ENCODE measurements around the gene MAP2.

The MAP2 gene

GRCh38 chr2:209640358-209640757 lies 216.5 kb downstream of the MAP2 start:
- DNase-seq (ENCODE audit: insufficient read length, low spot score) (no peak), FAIRE-seq (no peak)

GRCh38 chr2:209642146-209642820 lies 218.4 kb downstream of the MAP2 start:
- FAIRE-seq: no peak
- no peak for DNase-seq (ENCODE audit: insufficient read length, low spot score)

- FAIRE-seq (no peak), DNase-seq (ENCODE audit: insufficient read length, low spot score) (no peak)
Measured at GRCh38 chr2:209644842-209645241, 221.0 kb downstream of the MAP2 start.

DNA sequence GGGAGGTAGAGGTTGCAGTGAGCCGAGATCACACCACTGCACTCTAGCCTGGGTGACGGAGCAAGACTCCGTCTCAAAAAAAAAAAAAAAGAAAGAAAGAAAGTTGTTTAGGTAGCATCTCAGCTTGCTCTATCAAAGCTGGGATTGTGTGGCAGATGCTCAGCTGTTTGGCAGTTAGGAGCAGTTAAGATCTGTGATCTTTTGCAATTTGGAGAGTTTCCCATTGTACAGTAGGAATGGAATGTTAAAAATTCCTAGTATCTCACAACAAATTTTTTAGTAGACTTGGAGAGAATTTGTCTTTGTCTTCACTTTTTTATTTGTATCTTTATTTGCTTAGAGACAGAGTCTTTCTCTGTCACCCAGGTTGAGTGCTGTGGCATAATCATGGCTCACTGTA lies 224.9 kb downstream of the MAP2 start:
- DNase-seq (ENCODE audit: insufficient read length, low spot score): no peak
- no peak for FAIRE-seq

- FAIRE-seq: no peak
Measured at GRCh38 chr2:209653134-209653533, 229.3 kb downstream of the MAP2 start.

GRCh38 chr2:209661286-209661894 lies 237.5 kb downstream of the MAP2 start:
- FAIRE-seq (no peak), DNase-seq (ENCODE audit: insufficient read length, low spot score) (no peak)

More at GRCh38 chr2:209653134-209653533, 229.3 kb downstream of the MAP2 start:
- DNase-seq (ENCODE audit: insufficient read length, low spot score): no peak

DNA sequence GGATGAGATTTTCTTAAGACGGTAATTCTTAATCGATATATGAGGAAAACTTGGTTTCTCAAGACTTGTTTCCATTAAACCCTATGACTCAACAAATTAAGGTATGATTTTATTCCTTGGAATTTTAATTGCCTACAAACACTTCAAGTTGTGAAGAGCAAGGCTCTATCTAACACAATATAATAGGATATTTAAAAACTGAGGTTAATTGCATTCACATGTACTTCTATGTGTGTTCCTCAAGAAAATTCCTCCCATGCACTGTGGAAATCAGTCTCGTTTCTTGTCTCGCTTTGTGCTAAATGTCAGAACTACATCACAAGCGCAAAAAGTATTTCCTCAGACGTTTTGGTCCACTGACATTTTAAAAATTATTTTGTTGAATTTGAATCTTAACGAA lies 238.2 kb downstream of the MAP2 start:
- no peak for FAIRE-seq
- no peak for DNase-seq (ENCODE audit: insufficient read length, low spot score)

GRCh38 chr2:209663139-209663538 lies 239.3 kb downstream of the MAP2 start:
- no peak for DNase-seq (ENCODE audit: insufficient read length, low spot score)

GRCh38 chr2:209663656-209664055 lies 239.8 kb downstream of the MAP2 start:
- DNase-seq (ENCODE audit: insufficient read length, low spot score) (no peak), FAIRE-seq (no peak)

More at GRCh38 chr2:209663139-209663538, 239.3 kb downstream of the MAP2 start:
- FAIRE-seq: no peak

DNA sequence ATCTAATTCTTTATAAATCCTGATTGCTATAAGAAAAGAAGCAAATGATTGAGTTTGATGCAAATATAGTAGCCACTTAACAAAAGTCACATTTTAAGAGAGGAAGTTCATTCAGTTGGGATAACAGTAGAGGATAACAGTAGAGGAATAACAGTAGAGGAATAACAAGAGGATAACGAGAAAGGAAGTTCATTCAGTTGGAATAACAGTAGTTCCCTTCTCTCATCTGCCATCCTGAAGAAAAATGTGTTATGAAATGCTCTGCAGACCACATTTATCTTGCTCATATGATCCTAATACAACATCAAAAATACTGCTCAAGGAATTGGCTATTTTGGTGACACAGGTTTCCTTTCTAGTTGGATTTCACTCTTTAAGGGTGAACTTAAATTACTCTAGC lies 242.4 kb downstream of the MAP2 start:
- no peak for FAIRE-seq
- DNase-seq (ENCODE audit: insufficient read length, low spot score): no peak

GRCh38 chr2:209671020-209671680 lies 247.3 kb downstream of the MAP2 start:
- DNase-seq (ENCODE audit: insufficient read length, low spot score) (no peak), FAIRE-seq (no peak)

DNA sequence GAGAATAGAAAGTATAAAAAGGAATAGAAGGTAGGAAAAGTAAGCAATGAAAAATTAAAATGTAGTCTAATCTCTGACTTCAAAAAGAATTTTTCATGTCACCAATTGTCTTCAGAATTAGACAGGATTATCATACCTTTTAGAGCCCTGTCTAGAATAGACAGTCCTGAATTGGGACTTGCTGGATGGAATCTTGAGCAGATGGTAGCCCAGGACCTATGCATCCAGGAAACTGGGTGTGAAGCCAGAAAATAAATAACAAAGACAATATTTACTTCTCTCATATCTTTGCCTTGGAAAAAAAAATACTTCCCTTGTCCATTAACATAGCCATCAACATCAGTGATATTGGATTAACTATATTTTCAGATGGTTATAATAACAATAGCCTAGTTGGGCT lies 250.0 kb downstream of the MAP2 start:
- no peak for FAIRE-seq
- DNase-seq (ENCODE audit: insufficient read length, low spot score): no peak

DNA sequence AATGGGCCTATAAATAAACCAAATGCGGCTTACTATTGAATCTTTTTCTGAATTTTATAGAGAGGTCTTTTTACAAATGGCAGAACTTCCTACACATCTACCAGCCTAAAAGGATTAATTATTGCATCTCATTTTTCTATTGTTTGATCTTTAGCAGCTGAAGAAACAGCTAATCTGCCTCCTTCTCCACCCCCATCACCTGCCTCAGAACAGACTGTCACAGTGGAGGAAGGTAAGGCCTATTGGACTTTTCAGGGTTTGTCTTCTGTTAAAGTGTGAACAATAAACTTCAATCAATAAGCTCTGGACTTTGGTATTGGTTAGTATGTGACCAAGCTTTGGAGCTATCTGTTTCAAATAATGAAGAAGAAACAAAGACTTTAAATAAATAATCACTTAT lies 256.7 kb downstream of the MAP2 start:
- FAIRE-seq (no peak), DNase-seq (ENCODE audit: insufficient read length, low spot score) (no peak)

- DNase-seq (ENCODE audit: insufficient read length, low spot score) (no peak), FAIRE-seq (no peak)
Measured at GRCh38 chr2:209681201-209681735, 257.4 kb downstream of the MAP2 start.

DNA sequence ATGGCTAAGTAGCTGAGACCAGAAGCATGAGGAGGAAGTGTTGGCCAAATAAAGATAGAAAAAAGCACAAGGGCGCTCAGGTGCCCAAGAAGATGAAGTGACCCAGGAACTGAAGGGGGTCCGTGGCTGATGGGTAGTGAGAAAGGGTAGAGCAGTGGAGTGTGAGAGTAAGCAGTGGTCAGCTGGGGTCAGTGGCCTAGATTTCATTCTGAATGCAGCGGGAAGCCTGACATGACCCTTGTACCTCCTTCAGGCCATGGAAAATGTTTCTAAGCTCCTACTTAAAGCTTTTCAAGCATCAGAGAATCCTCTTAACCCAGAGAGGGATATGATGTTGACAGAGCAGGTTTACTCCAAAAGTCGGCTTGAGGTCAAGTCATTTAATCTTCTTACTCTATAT lies 258.8 kb downstream of the MAP2 start:
- no peak for FAIRE-seq
- DNase-seq (ENCODE audit: insufficient read length, low spot score): no peak

- FAIRE-seq (no peak), DNase-seq (ENCODE audit: insufficient read length, low spot score) (no peak)
Measured at GRCh38 chr2:209685340-209685739, 261.5 kb downstream of the MAP2 start.

DNA sequence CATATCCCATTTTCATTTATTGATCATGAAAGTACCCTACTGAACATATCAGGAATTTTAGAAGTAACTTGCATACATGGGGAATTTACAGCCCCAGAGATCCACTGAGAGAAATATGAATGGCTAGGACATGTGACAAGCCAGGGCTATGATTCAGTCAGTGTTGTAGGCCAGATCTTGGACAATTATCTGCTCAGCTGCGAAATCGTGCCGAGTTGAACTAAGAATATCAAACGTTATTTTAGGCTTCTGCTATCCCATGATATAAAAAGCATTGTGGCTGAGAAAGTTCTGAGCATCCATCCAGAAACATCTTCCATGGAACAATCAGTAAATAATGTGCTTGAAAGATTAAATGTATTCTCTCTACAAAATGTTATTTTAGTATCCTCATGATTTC lies 262.1 kb downstream of the MAP2 start:
- no peak for FAIRE-seq
- DNase-seq (ENCODE audit: insufficient read length, low spot score): no peak

- no peak for FAIRE-seq
Measured at GRCh38 chr2:209686448-209686847, 262.6 kb downstream of the MAP2 start.

GRCh38 chr2:209687323-209687969 lies 263.6 kb downstream of the MAP2 start:
- DNase-seq (ENCODE audit: insufficient read length, low spot score): no peak
- FAIRE-seq: no peak

More at GRCh38 chr2:209686448-209686847, 262.6 kb downstream of the MAP2 start:
- no peak for DNase-seq (ENCODE audit: insufficient read length, low spot score)

- no peak for FAIRE-seq
- no peak for DNase-seq (ENCODE audit: insufficient read length, low spot score)
Measured at GRCh38 chr2:209688385-209688784, 264.5 kb downstream of the MAP2 start.

DNA sequence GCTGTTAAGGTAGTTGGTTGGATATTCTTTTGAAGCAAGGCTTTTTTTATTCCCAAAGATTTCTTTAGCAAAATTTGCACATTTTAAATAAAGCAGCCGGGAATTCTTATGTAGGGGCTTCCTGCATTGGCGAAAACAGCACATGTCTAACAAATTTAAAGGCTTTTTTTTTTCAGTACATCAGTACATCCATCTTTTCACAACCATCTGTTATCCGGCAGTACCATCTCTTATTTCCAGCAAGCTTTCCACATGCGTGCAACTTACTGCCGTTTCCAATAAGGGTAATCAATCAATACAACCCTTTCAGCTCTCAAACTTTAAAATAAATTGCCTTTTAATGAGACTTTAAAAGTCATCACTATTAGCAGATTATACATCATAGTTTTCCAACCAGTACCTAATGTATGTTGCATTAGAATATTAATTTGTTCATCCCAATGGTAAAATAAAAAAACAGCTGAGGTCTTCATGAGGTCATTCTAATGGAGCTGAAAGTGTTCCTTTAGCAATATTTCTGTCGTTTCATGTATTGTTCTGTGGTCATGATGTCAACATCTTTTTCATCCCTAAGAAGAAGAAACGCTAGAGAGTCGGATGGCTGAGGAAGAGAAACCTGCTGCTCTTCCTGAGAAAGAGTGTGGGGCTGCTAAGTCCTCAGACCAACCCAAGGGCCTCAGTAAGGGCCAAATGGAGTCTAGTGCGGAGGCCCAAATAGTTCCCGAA lies 266.3 kb downstream of the MAP2 start:
- DNase-seq (ENCODE audit: insufficient read length, low spot score): no peak
- FAIRE-seq: no peak
